ENCODE measurements around the gene ZNF609.

ZNF609 gene

GRCh38 chr15:64701482-64702184, 241.3 kb downstream of the ZNF609 start:
- no peak for DNase-seq

GRCh38 chr15:64702816-64703631, 242.6 kb downstream of the ZNF609 start:
- DNase-seq = peak; percentile 69

DNA sequence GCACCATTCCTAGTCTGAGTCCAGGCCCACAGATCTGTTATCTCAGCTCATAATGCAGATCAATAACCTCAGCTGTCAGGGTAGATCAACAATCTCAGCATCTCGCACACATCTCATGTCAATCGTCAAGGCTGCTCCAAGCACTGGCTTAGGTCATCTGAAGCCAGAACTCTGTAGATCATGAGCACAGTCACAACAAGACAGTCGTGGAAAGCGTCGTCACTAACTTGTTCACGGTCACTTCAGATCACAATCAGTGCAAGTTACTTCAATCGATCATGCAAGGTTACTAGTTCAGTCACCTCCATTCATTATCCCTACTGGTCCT, 243.2 kb downstream of the ZNF609 start:
- DNase-seq = no peak

- DNase-seq = no peak
Measured at GRCh38 chr15:64705006-64705405, 244.6 kb downstream of the ZNF609 start.

- no peak for DNase-seq
Measured at GRCh38 chr15:64706011-64706911, 245.9 kb downstream of the ZNF609 start.

GRCh38 chr15:64710676-64711428, 250.5 kb downstream of the ZNF609 start:
- no peak for DNase-seq

- no peak for DNase-seq
Measured at GRCh38 chr15:64712353-64712752, 252.0 kb downstream of the ZNF609 start.

GRCh38 chr15:64713592-64713991, 253.2 kb downstream of the ZNF609 start:
- DNase-seq = no peak

GRCh38 chr15:64716452-64716851, 256.1 kb downstream of the ZNF609 start:
- no peak for DNase-seq

GRCh38 chr15:64717130-64717529, 256.8 kb downstream of the ZNF609 start:
- no peak for DNase-seq

DNA sequence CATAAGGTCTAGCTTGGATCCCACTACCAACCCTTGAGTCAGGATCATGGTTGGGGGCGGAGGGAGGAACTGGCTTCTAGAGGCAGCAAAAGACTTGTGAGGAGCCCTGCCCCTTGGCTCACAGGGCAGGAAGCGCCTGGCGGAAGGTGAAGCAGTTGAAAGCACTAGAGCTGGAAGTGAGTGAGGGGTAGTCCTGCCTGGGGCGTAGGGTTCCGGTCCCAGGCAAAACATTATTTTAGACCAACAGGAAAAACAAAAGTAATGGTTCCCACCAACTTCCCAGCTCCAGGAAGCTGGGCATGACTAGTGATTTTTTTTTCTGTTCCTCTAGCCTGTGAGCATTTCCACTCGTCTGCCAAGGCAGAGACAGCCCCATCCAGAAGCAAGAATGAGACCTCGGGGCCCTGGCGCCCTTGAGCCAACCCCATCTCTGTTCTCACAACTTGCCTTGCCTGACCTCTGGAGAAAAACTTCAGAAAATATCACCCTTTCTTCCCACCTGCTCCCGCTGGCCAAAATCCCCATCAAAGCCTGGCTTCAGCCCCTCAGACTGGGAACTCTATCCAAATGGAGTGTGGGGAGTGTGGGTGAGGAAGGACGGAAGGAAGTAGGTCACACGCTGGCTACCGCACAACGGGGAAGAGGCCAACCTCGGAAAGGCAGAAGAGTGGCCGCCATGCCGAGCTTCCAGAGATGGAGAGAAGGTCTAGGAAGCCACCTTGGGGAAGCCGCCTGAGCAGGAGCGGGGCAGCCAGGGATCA, 257.5 kb downstream of the ZNF609 start:
- DNase-seq = no peak

DNA sequence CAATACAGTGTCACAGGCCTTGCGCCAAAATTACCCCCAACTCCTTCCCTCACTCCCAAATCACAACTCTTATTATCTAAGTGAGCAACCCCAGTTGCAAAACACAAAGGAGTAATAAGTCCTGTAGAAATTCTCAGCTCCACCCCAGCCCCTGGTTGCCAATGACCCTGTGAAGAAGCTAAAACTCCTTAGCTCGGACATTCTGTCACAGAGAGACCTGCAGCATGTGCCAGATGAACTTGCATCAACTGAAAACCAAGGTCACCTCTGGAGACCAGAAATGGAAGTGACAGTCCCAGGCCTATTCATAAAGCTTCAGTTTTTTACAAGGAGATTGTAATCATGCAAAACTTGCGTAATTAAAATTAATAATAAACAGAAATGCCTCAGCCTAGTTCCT, 259.8 kb downstream of the ZNF609 start:
- DNase-seq = no peak

DNA sequence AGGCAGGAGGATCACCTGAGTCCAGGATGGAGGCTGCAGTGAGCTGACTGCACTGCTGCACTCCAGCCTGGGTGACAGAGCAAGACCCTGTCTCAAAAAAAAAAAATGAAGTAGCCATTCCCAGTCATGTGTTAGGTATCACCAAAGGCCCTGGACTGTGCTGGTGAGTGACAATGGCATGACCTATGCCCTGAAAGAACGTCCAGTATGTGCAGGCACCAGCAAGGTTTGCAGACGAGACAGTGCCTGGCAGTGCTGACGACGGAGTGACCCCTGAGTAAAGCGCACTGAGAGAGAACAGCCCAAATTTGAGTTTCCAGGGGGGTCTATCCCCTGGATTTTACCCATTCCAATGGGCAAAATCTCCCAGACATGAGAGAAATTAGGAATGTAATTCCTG, 269.8 kb downstream of the ZNF609 start:
- no peak for DNase-seq

GRCh38 chr15:64731012-64731804, 270.8 kb downstream of the ZNF609 start:
- DNase-seq = no peak

DNA sequence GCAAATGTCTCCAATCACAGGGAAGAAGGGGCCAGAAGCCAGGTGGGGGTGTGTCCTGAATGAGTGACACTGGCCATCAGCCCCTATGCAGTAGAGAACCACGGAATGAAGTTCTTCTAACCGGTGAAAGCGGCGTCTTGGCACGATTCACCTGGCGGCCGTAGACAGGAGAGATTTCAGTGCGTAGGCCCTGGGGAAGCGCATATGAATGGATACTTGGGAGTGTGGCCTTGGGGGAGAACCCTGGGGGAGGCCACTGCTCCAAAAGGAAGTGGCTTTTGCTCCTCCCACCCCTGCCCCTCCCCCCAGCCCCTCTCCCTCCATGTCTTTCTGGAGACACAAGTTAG, 271.4 kb downstream of the ZNF609 start:
- DNase-seq = no peak

GRCh38 chr15:64732156-64732860, 271.9 kb downstream of the ZNF609 start:
- no peak for DNase-seq
